COR-L47 (cell line): Measurements from ENCODE around the gene DCDC2.
A peak's percentile ranks its signal among the peaks of the same experiment; 100 is the strongest.
"Not testable (repeated sequence)": the region's sequence is repeated elsewhere in the genome, so short reads cannot be mapped to it uniquely, and the experiment has no call there.

Experiments
- DNase-seq: peaks from one replicate; lab custom pipeline; 2025; lab: John Stamatoyannopoulos, UW

DCDC2 gene

DNA sequence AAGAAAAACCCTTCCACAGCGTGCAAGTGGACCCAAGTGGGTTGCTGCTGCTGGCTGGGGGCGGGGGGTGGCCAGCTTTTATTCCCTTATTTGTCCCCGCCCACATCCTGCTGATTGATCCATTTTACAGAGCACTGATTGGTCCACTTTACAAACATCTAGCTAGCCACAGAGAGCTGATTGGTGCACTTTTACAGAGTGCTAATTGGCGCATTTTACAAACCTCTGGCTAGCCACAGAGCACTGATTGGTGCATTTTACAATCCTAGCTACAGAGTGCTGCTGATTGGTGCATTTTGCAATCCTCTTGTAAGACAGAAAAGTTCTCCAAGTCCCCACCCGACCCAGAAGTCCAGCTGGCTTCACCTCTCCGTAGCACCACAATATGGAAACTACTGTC lies 99.6 kb downstream of the DCDC2 start:
- not testable (repeated sequence) for DNase-seq

DNA sequence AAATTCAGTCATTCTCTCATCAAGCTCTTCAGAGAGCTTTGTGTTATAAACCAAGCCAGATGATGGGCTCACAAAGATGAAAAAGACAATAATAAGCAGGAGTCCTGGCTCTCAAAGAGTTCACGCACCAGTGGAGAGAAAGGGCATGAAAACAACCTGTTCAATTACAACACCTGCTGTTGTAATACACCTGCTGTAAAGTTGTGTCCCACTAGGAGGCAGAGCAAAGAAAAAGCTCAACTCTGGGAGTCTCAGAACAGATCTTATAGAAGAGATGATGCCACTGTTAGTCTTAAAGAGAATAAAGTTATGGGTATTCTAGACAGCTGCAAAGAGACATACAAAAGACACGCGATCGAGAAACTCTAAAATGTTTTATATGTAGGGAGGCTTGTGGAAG lies 100.6 kb downstream of the DCDC2 start:
- DNase-seq: peak; percentile 23

DNA sequence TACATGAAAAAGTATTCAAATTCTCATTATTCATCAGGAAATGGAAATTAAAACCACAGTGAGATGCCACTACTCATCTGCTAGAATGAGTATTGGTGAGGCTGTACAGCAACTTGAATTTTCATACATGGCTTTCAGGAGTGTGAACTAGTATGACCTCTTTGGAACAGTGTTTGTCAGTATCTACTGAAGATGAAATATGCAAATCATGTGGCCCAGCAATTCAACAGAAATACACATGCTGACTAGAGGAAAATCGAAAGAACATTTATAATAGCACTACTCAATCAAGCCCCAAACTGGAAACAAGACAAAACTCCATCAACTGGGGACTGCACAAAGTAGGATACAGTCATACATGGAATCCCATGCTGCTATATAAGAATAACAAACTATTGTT lies 102.2 kb downstream of the DCDC2 start:
- DNase-seq: no peak

DNA sequence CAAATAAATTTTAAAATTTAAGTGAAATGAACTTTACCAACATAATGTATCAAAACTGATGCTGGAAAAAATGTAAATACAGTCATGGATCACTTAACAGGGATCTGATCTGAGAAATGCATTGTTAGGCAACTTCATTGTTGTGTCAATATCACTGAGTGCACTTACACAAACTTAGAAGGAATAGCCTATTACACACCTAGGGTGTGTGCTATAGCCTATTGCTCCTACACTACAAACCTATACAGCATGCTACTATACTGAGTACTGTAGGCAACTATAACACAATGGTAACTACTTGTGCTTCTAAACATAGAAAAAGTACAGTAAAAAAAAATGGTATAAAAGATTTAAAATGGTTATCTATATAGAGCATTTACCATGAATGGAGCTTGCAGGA lies 104.5 kb downstream of the DCDC2 start:
- DNase-seq: no peak

DNA sequence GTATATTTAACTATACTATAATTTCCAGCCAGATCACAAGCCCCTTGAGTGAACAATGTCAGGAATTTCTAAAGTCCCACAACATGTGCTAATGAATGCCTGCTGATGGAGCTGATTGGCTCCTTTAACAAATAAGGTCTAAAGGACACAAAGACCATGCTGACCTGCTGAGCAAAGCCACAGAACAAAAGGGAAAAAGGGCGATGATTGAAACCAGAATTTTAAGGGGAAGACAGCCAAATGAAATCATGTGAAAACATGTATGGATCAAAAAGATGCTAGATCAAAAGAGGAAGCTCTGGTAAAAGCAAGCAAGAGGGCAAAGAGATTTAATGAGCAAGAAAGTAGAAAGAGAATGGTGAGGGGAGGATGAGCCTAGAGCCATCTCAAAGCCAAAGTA lies 105.6 kb downstream of the DCDC2 start:
- no peak for DNase-seq

DNA sequence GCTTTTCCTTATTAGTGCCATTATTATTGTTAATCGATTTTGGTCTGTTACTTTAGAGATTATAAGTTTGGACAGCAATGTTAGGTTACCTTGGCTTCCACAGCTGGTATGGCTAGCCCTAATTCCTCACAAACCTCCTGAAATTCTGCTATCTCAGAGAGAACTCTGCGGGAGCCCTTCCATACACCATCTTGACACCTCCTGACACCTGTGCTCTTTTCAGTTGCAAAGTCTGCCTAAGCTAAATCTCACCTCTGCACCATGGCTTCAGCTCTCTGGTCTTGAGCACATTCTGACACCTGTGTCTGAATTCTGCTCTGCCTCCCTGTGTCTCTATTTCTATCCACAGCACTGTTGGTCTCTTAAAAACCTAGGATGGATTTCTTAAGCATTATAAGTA lies 106.5 kb downstream of the DCDC2 start:
- DNase-seq: no peak

DNA sequence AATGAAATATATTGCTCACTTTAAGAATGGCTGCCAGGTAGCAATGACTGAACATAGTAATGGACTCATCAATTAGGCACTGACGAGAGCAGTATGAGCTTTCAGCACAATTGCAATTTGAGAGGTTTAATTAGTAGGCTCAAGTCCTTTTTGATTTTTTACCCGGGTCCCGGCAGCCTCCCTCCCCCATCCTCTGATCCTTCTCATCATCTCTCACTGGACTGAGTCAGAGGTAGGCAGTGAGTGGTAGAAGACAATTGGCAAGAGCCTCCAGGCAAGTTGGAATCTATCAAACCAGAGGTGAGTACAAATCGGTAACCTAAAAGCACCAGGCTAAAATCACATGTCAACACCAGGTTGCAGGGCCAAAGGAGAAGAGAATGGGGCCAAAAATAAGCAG lies 107.9 kb downstream of the DCDC2 start:
- no peak for DNase-seq

DNA sequence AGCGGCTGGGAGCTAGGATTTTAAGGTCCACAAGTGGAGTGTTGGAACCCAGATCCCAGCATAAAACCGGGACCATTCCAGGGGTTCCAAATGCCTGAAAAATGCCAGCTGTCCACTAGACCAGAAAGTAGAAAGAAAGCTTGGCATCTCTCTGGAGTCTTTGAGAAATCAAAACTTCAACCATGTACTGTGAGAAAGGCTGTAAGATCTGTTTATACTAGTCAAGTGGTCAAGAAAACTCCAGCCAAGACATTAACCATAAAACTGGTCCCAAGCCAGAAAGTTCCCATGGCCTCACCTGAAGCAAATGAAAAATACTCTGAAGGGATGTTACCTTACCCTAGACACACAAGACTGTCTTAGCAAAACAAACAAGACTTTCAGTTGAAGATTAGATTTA lies 112.6 kb downstream of the DCDC2 start:
- DNase-seq: no peak

DNA sequence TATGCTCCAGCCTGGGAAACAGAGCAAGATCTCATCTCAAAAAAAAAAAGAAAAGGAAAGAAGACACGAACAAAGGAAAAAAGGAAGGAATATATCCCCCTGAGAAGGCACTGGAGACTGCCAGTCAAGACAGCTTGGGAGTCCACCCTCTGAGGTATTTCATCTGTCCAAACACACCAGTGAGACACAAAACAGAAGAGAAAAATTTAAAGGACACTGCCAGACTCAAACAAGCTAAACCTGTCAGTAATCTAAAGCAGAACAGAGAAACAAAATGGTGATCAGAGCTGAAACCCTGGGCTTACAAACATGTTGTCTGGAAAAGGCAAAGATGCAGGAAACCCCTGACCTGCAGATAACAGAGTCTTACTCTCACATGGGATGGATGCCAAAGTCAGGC lies 114.9 kb downstream of the DCDC2 start:
- no peak for DNase-seq

DNA sequence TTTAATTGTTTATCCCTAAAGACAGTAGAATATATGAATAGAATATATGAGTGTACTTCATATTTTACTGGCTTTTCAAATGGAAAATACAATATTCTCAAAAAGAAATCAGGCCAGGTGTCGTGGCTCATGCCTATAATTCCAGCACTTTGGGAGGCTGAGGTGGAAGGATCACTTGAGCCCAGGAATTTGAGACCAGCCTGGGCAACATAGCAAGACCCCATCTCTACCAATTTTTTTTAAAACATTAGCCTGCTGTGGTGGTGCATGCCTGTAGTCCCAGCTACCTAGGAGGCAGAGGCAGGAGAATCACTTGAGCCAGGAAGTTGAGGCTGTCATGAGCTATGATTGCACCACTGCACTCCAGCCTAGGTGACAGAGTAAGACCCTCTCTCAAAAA lies 116.1 kb downstream of the DCDC2 start:
- not testable (repeated sequence) for DNase-seq

DNA sequence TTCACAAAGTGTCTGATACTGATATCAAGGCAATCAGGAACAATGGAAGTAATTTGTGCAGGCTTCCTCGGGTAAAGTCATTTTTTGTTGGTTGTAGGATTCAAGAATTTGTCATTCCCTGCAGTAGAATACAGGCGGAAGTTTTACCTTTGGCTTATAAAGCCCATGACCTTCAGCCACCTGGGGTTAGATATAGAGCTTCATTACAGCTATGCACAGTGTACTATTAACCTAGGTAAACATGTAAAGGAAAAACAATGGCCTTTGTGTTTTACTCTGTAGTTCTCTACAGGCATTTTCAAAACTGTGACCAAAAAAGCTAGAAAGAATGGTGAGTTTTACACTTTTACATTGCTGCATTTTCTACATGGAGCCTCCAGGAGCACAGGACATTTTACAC lies 116.9 kb downstream of the DCDC2 start:
- no peak for DNase-seq

DNA sequence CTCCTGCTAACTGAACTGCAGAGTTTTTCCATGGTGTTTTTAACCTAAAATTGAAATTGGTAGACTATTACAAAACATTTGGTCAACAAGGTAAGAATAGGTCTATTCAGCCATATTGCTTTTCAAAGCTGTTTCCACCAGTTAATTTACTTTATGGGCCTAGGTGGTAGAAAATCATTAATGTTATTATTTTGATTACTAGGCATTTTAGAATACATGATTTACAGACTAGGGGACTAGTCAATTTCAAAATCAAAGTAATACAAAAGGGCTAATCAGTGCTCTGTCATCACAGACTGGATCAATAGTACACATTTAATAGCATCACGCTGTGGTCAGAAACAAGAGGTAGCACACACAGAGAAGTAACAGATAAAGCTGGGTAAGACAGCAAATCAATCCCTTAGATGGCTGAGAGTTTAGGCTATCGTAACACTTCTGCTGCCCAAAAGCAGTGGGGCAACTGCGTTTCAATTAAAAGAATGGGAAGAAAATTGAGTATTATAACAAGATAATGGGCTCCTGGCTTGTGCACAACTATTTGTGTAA lies 117.4 kb downstream of the DCDC2 start:
- no peak for DNase-seq

DNA sequence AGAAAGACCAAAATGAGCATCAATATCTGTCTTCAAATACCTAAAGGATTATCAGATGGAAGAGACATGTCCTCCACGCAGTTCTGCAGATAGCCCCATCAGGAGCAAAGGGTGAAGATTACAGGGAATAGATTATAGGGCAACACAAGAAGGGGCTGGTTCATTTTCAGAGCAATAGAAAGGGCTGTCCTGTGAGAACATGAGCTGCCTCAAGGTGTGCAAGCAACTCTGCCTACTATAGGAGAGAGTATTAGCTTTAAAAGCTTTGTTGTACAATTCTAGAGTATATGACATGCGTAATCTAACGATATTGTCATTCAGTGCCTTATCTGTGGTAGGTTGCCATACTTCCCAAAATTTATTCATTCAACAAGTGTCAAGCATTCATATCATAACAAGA lies 119.2 kb downstream of the DCDC2 start:
- no peak for DNase-seq

DNA sequence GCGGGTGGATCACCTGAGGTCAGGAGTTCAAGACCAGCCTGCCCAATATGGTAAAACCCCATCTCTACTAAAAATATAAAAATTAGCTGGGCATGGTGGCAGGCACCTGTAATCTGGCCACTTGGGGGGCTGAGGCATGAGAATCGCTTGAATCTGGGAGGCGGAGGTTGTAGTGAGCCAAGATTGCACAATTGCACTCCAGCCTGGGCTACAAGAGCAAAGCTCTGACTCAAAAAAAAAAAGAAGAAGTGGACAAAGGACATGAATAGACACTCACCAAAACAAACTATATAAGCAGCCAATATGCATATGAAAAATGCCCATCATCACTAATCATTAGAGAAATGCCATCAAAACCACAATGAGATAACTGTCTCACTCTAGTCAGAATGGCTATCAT lies 121.1 kb downstream of the DCDC2 start:
- not testable (repeated sequence) for DNase-seq

DNA sequence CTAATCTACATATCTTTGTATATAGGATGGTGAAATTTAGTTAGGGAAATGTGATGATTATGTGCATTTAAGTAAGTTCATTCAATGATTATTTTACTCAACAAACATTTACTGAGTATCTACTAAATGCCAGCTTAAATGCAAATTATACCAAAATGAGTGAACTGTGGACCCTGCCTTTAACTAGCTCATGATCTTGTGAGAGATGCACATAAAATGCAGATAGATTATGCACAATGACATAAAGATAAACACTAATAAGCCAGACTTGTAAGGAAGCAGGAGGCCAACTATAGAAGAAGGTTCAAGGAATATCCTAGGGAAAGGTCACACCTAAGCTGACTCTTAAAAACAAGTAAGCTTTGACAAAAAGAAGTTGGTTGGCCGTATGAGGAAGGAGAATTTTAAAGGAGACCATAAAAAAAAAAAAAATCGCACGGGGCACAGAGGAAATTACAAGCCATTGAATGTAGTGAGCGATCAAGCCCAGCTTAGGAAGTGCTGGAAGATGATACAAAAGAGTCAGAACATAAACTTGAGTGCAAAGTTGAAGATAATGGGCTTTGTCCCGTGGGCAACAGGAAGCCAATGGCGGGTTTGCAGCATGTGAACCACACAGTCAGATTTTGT lies 123.9 kb downstream of the DCDC2 start:
- DNase-seq: no peak

DNA sequence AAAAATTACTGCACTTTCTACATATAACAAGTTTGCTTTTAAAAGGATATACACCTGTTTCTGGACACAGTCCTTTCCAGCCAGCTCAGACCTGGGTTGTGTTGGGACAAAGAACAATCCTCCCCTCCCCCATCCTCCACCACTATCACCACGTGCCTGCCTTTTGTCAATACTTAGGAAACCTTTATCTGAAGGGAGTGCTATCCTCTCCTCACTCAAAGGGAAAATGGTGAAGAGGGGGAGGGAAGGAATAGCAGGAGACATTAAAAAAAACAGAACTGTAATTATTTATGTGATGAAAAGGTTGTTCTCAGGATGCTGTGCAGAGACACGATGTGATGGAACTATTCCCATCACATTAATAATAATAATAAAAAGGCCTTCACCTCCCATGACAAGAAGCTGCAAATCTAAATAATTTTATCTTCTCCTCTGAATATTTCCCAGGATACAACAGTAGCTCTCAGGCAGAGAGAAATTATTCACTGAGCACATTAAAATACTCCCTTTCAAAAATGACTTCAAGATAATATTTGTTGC lies 126.4 kb downstream of the DCDC2 start:
- DNase-seq: no peak

DNA sequence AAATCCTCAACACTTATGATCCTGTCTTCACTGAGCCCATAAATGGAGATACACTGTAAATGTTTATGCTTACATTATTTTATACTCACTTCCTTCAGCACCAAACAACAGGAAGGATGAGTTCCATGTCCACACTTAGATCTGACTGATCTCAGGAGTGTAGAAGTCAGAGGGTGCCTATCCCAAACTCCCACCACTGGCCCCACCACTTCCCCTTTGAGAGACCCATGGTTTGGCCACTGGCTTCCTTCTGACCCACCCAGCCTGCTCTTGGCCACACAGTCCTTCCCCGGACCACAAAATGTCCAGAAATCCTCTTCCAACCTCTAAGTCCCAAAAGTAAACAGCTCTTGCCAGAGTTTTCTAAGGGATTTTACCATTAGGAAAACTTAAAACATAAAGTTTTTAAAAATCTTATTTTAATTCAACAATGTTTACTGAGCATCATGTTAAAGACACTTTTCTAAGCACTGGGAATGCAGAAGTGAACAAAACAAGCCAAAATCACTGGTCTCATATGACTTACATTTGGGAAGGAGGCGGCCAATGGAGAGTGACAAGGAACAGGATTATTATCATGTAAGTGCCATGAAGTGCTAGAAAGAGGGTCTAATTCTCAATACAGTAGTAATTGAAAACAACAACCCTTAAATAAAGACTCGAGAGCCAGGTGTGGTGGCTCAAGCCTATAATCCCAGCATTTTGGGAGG lies 128.0 kb downstream of the DCDC2 start:
- no peak for DNase-seq

DNA sequence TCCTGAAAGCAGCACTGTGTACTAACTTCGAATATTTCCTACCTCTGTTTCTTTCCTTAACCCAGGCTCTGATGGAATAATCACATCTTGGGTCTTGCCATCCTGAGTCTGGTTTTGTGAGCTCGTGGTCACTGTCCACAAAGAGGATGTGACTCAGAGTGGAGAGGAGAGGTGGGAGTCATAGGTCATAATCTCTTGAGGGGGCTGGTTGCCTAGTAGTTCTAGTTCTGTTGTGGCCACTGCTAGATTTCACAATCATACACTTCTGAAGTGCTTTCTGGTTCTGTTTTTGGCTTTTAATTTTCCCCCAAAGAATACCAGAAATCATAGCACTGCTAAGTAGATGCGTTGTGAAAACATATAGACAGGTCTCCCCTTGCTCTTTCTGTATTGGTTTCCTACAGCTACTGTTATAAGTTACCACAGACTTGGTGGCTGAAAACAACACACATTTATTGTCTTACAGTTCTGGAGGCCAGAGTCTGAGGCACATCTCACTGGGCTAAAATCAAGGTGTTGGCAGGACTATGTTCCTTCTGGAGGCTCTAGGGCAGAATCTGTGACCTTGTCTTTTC lies 129.1 kb downstream of the DCDC2 start:
- no peak for DNase-seq

DNA sequence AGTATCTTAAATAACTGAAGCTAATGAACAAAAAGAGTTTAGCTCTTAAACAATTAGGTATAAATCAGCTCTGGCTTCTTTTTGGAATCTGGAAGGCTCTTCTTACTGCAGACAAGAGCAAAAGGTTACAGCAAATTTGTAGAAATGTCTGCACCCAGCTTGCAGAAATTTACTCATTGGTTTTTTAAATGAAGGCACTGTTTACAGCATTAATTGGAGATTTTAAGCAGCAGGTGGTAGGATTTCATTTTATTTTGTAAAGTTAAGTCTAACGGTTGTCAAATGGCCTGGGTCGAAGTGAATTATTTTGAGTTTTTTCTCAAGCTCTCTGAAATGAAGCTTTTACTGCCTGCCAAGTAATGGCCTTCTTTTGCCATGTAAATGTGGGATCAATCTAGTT lies 129.7 kb downstream of the DCDC2 start:
- DNase-seq: no peak

DNA sequence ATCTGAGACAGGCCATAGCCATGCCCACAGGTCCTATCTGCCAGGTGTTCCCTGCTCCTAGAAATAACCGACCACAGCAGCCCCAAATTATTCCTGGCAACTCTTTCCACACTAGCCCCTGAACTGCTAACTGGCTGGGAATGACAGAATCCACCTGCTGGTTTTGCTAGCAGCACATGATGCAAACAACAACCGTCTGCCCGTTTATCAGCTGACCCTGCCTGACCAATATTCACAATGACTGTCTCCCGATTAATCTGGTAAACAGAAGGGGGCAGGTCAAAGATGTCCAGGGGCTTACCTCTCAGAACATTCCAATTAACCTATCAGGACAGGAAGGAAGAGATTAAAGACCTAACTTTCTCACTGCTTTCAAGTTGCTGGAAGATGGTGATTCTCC lies 130.3 kb downstream of the DCDC2 start:
- no peak for DNase-seq

DNA sequence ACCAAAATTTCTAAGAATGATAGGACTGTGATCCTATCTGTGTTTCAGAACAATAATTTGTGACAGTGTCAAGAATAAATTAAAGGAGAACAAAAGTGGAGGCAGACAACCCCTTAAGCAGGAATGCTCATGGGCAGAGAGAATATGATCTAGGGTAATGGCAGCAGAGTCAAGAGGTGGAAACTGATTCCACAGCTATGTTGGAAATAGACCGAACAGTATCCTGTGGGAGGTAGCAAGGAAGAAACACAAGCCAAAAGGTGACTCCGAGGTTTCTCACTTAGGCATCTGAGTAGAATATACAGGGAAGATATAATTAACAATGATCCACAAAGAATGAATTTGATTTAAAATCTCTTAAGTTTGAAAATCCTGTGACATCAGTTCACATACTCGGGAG lies 131.3 kb downstream of the DCDC2 start:
- DNase-seq: no peak

DNA sequence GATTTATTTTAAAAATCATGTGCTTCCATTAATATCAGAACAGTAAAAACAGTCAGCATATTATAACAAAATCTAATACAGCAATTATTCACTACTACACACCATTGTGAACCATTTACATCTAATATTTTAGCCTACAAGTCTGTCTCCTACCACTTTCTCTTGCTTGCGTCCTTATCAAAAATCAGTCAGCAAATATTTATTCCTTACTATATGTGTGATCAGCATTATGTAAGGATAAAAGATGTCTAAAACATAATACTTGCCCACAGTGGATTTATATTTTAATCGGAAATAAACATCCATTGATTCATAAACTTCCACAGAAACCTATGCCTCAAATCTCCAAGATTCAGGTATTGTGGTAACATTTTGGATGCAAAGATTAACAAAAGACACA lies 132.0 kb downstream of the DCDC2 start:
- DNase-seq: no peak
